Measurements from ENCODE around the gene GJC2. TPM values are rescaled to one million over a fixed set of nuclear protein-coding genes. Genes with fewer than 3 reads are reported as not detected.

GJC2 gene
- polyA plus RNA-seq, 1 donor (not counting 4 experiments of a cell fraction or from before 2014, with no cell fraction given) = 0.58 TPM

- no peaks in the 10 kb centered on the region for H3K27me3 ChIP-seq (ENCODE audit: control insufficient read depth, extremely low read depth, insufficient read depth, low read length)
- dilution Hi-C loops (cut with MboI; ENCODE audit: extremely low pct_ligation_motif_present, low sequenced_read_pairs) = no loop called here
- H3K9ac ChIP-seq (ENCODE audit: control insufficient read depth, extremely low read depth, insufficient read depth, low read length) = no peak overlapping the region
- H3K36me3 ChIP-seq (ENCODE audit: control insufficient read depth in 2 of 2, extremely low read depth in 1 of 2, insufficient read depth in 2 of 2, low read length in 2 of 2) = no peaks in the 10 kb centered on the region
- H3K9me3 ChIP-seq (ENCODE audit: control insufficient read depth, low read depth, low read length) = no peaks in the 10 kb centered on the region
- no peak overlapping the region for H2AFZ ChIP-seq (ENCODE audit: control insufficient read depth, low read length)
- H3K27ac ChIP-seq (ENCODE audit: control insufficient read depth, insufficient read depth, low read length) = no peak overlapping the region
- no peaks in the 10 kb centered on the region for H3K79me2 ChIP-seq (ENCODE audit: control insufficient read depth, insufficient read depth, low read length)
- H3K4me1 ChIP-seq (ENCODE audit: control insufficient read depth, extremely low read depth, insufficient read depth, low read length) = peaks cover 13% of the 10 kb centered on the region
- DNase-seq (ENCODE audit: low read depth, low spot score) = no peak
- TF ChIP-seq EZH2 (IDR thresholded peaks at IDR 0.05; ENCODE audit: low read length) (no peak), CTCF (optimal IDR thresholded peaks at IDR 0.05 in 1 of 3, IDR thresholded peaks at IDR 0.05 in 1 of 3, conservative IDR thresholded peaks at IDR 0.05 in 1 of 3; ENCODE audit: extremely low read depth in 1 of 3, insufficient read depth in 2 of 3, low read length in 3 of 3) (no peak)
- no peaks in the 10 kb centered on the region for H4K20me1 ChIP-seq (ENCODE audit: control insufficient read depth, extremely low read depth, insufficient read depth, low read length)
- no peak for FAIRE-seq
- no peak overlapping the region for H3K4me2 ChIP-seq (ENCODE audit: control insufficient read depth, extremely low read depth, insufficient read depth, low read depth, low read length)
- no peak overlapping the region for H3K4me3 ChIP-seq (ENCODE audit: control insufficient read depth in 2 of 3, extremely low read depth in 1 of 3, insufficient read depth in 2 of 3, low read depth in 1 of 3, low read length in 3 of 3)
- no peaks in the 10 kb centered on the region for H3K9me1 ChIP-seq (ENCODE audit: control insufficient read depth, extremely low read depth, insufficient read depth, low read length)
Measured at GRCh38 chr1:228125185-228125584, 24.5 kb upstream of the GJC2 start.

GRCh38 chr1:228131766-228132165, 18.0 kb upstream of the GJC2 start:
- Histone ChIP-seq H2AFZ (ENCODE audit: control insufficient read depth, low read length) (peak overlapping the region; percentile 15), H3K4me3 (ENCODE audit: control insufficient read depth in 2 of 3, extremely low read depth in 1 of 3, insufficient read depth in 2 of 3, low read depth in 1 of 3, low read length in 3 of 3) (no peak overlapping the region), H3K4me1 (ENCODE audit: control insufficient read depth, extremely low read depth, insufficient read depth, low read length) (peaks cover 10% of the 10 kb centered on the region), H3K27me3 (ENCODE audit: control insufficient read depth, extremely low read depth, insufficient read depth, low read length) (no peaks in the 10 kb centered on the region), H3K4me2 (ENCODE audit: control insufficient read depth, extremely low read depth, insufficient read depth, low read depth, low read length) (peak overlapping the region; percentile 72), H3K27ac (ENCODE audit: control insufficient read depth, insufficient read depth, low read length) (peak overlapping the region; percentile 33), H4K20me1 (ENCODE audit: control insufficient read depth, extremely low read depth, insufficient read depth, low read length) (no peaks in the 10 kb centered on the region), H3K9me1 (ENCODE audit: control insufficient read depth, extremely low read depth, insufficient read depth, low read length) (no peaks in the 10 kb centered on the region), H3K9me3 (ENCODE audit: control insufficient read depth, low read depth, low read length) (no peaks in the 10 kb centered on the region), H3K9ac (ENCODE audit: control insufficient read depth, extremely low read depth, insufficient read depth, low read length) (no peak overlapping the region), H3K79me2 (ENCODE audit: control insufficient read depth, insufficient read depth, low read length) (no peaks in the 10 kb centered on the region), H3K36me3 (ENCODE audit: control insufficient read depth in 2 of 2, extremely low read depth in 1 of 2, insufficient read depth in 2 of 2, low read length in 2 of 2) (no peaks in the 10 kb centered on the region)
- dilution Hi-C loops (cut with MboI; ENCODE audit: extremely low pct_ligation_motif_present, low sequenced_read_pairs) = no loop called here
- FAIRE-seq = no peak
- TF ChIP-seq EZH2 (IDR thresholded peaks at IDR 0.05; ENCODE audit: low read length) (no peak), CTCF (optimal IDR thresholded peaks at IDR 0.05 in 1 of 3, IDR thresholded peaks at IDR 0.05 in 1 of 3, conservative IDR thresholded peaks at IDR 0.05 in 1 of 3; ENCODE audit: extremely low read depth in 1 of 3, insufficient read depth in 2 of 3, low read length in 3 of 3) (no peak)
- DNase-seq (ENCODE audit: low read depth, low spot score) = no peak

Measured in keratinocyte (primary cell).